HG02678 (cell line): ENCODE data around the gene EGF.
A peak's percentile ranks its signal among the peaks of the same experiment; 100 is the strongest.
"Not testable (repeated sequence)": the region's sequence is repeated elsewhere in the genome, so short reads cannot be mapped to it uniquely, and the experiment has no call there.

Experiments
- ATAC-seq: cut with Tn5 transposase; IDR thresholded peaks from one replicate; pipeline ENCODE4 v1.9.1; 2021; ENCODE audit warnings: mild to moderate bottlenecking, moderate library complexity; ENCODE audit not compliant: unreplicated experiment

EGF gene

DNA sequence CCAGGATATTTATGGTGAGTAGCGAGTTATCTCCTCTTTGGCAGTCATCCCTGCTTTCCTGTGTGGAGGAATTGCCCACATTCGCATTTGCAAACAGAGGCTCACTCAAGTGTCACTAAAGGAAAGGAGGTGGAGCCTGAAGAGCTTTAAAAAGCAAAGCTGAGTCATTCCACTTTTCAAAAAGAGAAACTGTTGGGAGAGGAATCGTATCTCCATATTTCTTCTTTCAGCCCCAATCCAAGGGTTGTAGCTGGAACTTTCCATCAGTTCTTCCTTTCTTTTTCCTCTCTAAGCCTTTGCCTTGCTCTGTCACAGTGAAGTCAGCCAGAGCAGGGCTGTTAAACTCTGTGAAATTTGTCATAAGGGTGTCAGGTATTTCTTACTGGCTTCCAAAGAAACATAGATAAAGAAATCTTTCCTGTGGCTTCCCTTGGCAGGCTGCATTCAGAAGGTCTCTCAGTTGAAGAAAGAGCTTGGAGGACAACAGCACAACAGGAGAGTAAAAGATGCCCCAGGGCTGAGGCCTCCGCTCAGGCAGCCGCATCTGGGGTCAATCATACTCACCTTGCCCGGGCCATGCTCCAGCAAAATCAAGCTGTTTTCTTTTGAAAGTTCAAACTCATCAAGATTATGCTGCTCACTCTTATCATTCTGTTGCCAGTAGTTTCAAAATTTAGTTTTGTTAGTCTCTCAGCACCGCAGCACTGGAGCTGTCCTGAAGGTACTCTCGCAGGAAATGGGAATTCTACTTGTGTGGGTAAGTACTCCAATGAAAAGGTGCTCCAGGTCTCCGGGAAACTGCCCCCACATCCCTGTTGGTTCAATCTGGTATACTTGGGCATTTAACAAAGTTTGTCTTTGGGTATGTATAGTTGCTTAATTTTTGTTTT is at the start of gene EGF:
EGF (plus strand) TSS at position 178 of the 890 bp plus-strand sequence; CDS start at position 631, 453 bp downstream.
- ATAC-seq: no peak

DNA sequence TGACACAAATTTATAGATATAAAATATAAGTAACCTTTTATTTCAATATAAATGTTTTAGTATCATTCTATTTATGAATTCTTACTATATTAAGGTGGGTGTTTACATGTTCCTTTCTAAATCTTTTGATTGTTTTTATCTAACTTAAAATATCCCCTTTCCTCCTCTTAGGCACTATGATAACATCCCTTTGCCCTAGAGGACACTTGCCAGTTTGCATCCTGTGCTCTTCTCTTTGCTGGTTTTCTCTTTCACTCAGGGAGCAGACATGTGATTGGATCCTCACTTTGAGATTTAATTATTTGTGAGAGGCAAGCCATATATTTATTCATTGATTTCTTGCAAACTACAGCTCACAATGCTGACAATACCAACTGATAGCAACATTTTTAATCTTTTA is 48.5 kb upstream of the EGF start:
- no peak for ATAC-seq

DNA sequence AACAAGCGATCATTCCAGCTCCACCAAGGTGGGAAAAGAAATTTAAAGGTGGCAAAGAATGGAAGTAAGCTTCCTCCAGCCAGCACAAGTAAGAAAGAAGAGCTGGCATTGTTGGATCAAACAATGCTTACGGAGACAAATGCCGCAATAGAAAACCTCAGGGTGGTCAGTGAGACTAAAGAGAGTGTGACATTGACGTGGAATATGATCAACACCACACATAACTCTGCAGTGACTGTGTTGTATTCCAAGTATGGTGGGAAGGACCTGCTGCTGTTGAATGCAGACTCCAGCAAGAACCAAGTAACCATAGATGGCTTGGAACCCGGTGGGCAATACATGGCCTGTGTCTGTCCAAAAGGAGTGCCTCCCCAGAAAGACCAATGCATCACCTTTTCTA is 42.6 kb upstream of the EGF start:
- no peak for ATAC-seq

DNA sequence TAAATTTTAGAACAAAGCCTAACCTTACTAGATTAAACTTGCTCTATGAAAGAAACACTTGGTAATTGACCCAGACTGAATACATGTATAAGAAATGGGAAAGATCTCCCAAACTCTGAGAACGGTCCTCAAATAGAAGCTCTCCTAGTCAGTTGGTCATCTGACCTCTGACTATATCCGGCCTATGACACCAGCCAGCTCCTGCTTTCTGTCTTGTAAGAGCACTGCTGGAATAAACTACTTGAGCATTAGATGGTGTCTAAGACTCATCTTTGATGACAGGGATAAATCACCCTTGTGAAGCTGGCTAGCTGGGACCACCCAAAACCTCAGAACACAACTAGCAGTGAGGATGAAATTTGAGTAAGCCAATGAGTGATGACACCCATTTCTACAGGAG is 40.6 kb upstream of the EGF start:
- no peak for ATAC-seq

DNA sequence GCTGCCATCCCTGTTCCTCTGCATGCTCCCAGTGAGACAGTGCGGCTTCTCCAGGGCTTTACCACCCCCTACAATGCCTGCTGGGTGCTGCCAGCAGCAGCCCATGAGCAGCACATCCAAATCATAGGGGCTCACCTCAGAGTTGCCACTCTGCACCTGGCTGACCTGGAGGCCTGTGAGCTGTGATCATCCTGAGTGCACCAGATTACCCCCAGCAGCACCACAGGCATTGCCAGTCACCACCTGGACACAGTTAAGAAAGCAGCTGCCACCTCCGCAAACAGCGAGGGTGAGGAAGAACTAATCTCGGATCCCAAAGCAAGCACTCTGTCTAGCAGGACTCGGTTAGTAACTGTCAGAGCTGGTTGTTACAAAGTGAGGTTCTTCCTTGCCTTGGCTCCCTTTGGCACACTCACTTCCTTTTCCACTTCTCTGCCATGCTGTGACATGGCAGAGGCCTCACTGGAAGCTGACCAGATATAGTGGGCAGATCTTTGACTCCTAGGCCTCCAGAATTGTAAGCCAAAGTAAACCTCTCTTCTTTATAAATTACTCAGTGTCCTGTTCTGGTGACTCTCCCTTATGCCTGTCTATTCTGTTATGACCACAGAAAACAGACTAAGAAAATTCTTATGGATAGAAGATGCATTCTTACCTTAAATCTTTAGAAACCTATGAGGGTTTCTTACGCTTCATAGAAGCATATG is 39.6 kb upstream of the EGF start:
- no peak for ATAC-seq

DNA sequence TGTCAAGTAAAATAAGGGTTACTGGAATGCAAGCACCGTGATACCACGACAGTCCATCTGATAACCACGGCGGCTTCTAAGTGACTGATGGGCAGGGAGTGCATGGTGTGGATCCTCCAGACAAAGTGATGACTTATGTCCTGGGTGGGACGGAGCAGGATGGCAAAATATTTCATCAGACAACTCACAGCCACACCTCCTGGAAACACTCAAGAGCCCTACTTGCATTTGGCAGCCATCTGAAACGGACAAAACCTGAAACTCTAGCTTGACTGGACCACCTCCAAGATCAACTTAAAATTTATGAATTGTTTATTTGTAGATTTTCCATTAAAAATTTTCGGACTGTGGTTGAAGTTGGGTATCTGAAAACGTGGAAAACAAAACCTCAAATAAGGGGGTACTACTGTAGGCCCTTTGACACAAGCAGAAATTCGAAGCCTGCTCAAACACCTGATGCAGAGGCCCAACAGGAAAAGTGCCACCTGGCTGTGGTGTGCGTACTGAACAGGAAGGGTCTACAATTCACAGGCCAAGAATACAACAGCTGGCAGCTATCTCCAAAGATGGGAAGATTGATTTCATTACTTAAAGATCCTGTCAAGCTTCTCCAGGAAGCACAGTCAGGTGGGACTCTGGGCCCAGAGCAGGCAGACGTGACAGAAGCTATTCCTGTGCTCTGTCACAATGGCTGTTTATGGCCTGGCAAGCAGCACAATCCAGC is 38.7 kb upstream of the EGF start:
- no peak for ATAC-seq

DNA sequence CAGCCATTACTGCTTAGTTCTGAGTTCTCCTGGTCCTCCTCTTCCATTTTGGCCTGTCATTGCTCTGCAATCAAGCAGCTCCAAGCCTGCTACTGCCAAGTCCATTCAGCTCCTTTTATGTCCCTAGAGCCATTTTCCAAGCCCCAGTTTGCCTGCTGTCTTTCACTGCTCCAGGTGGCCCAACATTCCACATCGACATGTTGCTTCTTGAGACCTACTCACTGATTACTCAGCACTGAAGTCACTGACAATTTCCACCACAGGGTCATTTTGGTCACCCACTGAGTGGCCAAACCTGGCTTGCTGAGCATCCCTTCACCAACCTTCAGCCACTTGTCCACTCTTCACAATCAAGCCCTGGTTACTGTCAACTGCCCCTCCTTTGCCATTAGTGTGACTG is 37.6 kb upstream of the EGF start:
- ATAC-seq: no peak

DNA sequence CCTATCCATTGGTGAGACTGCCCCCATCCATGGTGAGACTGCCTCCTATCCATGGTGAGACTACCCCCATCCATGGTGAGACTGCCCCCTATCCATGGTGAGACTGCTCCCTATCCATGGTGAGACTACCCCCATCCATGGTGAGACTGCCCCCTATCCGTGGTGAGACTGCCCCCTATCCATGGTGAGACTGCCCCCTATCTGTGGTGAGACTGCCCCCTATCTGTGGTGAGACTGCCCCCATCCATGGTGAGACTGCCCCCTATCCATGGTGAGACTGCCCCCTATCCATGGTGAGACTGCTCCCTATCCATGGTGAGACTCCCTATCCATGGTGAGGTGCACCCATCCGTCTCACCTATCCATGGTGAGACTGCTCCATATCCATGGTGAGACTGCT is 37.1 kb upstream of the EGF start:
- ATAC-seq: not testable (repeated sequence)

DNA sequence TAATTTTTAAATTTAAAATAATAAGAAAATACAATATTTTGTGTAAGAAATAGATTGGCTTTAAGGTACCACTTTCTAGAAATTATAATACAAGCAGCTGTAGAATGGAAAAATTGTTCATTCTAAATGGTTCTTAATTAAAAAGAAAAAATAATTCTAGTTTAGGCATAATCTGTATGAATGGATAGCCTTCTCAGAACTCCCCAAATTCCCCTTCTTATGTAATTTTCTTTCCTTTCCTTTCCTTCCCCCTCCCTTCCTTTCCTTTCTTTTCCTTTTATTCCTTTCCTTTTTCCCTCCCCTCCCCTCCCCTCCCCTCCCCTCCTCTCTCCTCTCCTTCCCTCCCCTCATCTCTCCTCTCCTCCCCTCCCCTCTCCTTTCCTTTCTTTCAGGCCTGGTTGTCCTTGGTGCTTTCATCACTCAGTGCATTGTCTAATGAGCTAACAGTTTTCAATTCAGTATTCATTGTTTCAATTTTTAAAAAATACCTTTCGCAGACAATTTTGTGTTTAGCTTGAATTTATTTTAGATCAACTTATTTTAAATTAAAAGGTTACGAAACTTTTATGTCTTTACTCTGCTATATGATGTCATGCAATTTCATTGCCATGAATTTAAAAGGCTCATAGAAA is 35.9 kb upstream of the EGF start:
- no peak for ATAC-seq

DNA sequence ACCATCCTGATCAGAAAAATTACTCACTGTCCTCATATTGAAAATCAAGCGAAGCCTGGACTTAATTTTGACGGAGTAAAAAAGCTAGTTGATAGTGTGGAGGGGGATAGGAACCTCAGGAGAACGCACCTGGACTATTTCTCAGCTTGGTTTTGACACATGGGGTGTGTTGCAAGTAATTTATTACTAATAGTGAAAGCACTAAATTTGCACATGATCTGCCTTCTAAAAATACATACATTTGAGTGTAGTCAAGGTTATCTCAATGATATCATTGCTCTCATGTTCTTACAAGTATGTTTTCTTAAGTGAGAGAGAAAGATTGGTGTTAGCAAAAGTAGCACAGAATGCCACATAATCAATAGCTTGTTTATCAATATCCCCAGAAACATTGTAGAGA is 35.3 kb upstream of the EGF start:
- peak; percentile 67 for ATAC-seq

DNA sequence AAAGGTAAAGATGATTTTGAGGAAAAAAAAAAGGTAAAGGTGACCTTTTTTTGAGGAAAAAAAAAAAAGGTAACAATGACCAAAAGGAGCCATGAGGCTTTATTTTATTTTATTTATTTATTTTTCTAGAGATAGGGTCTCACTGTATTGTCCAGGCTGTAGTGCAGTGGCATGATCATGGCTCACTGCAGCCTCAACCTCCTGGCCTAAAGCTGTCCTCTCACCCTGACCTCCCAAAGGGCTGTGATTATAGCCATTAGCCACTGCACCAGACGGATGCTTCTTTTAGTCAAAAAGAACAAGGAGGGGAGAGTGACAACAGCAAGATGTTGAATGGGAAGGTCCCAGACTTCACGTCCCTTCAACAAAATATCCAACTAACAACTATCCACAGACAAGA is 34.3 kb upstream of the EGF start:
- ATAC-seq: no peak

DNA sequence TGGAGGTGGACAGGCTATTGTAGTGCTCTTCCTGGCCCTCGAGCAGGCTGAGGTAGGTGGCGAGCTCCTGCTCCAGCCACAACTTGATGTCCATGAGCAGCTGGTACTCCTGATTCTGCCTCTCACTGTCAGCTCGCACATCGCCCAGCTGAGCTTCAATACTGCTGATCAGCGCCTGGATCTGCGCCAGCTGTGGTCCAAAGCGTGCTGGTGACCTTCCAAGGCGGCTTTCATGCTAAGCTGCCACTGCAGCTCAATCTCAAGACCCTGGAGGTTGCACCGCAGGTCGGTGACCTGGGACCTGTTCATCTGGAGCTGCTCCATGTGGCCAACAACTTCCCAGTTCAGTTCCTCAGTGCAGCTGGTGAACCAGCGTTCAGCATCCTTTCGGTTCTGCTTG is 33.6 kb upstream of the EGF start:
- ATAC-seq: no peak

DNA sequence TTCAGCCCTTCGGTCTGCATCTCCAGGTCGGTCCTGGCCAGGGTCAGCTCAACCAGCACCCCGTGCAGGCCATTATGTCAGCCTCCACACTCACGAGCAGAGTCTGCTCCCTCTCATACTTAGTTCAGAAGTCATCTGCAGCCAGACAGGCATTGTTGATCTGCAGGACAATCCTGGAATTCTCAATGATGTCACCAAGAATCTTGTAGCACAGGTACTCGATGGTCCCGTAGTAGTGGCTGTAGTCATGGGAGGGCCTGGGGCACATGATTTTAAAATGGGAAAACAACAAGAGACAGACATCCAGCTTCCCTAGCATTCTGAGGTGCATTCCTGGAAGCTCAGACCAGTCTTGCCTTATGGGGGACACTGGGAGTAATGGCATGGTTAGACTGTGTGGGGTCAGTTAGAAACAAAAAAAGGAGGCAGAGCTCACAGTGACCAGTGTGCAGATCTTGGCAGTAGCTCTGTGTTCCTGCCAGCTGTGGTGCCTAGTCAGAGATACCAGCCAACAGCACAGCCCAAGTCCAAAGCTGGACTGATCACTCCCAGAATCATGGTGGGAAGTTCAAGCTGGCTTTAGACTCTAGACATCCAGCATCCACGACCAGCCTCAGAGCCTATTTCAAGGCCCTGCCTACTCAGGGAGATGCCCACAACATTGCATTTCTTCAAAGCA is 32.9 kb upstream of the EGF start:
- no peak for ATAC-seq

DNA sequence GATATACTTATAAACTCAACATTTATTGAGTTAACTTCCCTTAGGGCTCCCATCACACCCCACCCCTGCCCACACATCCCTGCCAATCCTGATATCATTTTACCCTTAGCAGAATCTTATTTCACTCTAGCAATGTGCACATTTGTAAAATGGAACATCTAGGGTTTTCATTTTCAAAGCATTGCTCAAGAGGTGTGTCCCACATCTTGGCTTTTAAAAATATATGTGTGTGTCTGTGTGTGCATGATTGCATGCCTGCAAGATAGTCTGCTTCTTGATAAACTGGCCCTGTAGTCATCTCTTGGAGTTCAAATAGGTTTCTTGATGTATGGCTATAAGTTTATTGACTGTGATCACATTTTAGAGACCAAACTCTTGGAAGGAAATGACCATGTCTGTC is 26.4 kb upstream of the EGF start:
- ATAC-seq: no peak

DNA sequence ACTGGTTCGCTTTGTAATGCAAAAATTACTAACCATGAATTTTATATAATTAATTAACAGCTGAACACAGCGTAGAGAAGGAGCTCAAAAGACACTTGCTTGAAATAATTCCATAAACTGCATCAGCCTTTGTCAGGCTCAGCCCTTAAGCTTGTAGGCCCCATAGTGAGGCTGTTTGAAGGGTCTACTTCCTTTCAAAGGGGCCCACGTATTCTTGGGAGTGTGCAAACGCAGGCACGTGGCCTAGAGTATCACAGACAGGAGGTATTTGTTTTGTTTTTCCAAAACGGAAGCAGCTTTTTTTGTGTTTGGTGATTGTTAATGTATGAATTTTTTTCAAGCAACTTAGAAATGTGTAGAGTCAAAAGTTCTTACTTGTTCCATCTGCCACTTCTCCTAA is 25.6 kb upstream of the EGF start:
- no peak for ATAC-seq

DNA sequence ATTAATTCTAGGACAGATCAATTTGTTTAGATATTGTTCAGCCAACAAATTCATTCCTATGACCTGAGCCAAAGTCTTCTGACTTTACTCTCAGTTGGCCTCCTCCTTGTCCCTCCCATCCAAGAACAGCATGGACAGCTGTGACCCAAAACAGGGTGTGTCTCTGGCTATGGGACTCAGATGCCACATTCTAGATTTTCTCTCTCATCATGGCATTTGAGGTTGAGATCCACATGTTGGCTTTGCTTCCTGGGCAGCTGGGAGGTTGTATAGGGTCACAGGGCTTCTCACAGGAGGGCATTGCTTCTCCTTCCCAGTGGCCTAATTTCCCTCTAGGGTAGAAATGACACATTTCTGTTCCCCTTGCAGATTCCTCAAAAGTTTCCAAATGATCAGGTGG is 22.6 kb upstream of the EGF start:
- no peak for ATAC-seq

DNA sequence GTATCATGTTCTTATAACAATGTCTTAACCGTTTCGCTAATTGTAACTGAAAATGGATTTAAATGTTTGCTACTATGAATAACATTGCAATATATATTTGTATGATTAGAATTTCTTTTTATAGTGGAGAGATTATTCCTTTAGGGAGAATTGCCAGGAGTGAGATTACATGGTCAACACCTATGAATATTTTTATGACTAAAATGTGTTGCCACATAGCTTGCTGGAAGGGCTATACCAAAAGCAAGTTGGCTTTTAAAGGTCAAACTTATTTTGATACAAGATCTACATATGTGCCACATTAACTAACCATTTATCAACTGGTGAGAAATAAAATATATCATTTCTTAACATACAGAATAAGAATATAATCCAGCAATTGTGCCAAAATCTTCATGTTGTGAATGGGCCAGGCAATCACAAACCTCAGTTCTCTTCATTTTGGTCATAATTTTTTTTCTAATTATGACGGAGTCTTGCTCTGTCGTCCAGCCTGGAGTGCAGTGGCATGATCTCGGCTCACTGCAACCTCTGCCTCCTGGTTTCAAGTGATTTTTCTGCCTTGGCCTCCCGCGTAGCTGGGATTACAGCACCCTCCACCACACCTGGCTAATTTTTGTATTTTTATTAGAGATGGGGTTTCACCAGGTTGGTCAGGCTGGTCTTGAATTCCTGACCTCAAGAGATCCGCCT is 10.0 kb upstream of the EGF start:
- ATAC-seq: no peak

DNA sequence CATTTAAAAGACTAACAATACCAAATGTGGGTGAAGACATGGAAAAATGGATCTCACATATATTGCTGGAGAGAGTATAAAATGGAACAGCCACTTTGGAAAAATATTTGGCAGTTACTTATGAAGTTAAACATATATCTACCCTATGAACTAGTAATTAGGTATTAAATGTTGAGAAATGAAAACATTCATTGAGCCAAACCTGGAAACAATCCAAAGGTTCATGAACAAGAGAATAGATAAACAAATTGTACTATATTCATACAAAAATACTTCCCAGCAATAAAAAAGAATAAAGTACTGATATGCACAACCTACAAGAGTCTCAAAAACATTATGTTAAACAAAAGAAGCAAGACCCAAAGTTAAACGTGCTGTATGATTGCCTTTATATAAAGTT is 4.0 kb upstream of the EGF start:
- ATAC-seq: no peak

DNA sequence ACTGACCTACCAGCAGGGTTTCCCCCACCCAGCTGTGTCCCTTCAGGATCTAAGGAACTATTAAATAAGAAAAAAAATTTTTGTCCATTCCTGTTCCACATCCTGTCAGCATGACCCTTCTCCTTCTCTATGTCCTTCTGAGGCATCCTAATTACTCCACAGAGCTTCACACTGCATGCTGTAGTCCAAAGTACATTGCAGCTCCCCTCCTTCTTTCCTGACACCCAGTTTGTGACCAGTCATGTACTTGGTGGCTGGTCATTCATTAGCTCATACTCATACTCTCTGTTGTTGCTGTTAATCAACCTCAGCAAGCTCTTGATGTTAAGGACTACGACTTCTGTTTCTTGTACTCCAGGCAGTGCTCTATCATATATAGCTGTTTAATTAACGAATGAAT is 2.4 kb upstream of the EGF start:
- ATAC-seq: no peak

DNA sequence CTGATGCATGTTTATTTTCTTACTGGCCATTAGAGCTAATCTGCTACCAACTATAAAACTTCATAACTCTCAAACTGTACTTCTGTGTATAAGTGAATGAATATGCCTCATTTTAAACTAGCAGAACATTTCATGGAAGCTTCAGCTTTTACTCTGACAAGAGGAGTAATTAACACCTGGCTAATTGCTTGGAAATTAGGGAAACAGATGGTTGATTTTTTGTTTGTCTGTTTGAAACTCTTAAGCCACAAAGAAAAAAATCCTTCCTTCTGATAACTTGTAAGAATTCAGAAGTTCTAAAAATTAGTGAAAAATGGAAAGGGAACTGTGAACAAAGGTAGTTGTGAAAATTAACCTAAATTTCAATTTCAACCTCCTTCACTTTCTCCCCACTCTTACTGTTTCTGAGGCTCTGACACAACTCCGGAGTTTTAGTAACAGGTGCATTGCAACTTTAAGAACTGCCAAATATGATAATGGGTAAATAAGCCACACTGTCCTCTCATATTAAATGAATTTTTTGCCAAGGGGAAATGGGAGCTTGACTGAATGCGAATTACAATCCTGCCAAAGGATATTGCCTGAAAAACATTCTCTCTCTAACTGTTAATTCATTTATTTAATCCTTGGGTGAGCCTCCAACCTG is 1.0 kb downstream of the EGF start:
- no peak for ATAC-seq
